SW480 (cell line): ENCODE results near the gene STAT3.
A peak's percentile ranks its signal among the peaks of the same experiment; 100 is the strongest.
"Not testable (repeated sequence)": the region's sequence is repeated elsewhere in the genome, so short reads cannot be mapped to it uniquely, and the experiment has no call there.

Experiments used
- DNase-seq: peaks from one replicate; pipeline ENCODE4 v3.0.0-alpha.2; 2016; ENCODE audit warnings: low spot score

The STAT3 gene

DNA sequence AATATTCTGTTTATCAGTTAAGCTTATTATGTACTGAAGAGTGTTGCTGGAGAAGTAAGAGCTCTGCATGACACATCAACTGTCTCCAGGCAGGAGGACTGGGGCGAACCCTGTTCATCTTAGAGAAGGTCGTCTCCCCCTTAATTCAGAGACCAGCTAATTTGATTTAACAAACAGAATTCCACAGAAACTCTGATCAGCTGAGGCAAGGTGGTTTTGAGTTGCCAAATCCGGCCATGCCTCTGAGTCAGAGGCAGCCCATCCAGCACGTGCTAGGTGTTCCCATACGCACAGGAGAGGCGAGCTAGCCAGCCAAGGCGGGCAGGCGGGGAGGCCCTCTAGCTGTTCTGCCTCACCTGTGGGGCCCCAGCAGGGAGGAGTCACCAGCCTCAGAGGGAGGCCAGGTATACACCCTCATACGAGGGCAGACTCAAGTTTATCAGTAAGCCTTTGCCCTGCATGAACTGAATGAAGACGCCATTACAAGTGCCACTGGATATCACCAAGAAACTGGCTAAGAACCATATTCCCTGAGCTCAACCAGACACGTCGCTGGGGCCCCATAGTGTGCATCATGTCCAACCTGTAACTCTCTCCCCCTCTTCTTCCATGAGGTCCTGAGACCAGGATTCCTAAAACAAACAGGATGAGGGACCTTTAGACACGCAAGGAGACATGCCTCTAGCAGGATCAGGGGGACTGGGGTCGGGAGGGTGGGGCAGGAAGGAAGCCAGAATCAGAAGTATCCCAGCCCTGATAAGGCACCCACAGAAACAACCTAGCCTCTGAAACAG is 74.3 kb downstream of the STAT3 start:
- DNase-seq, result no peak

DNA sequence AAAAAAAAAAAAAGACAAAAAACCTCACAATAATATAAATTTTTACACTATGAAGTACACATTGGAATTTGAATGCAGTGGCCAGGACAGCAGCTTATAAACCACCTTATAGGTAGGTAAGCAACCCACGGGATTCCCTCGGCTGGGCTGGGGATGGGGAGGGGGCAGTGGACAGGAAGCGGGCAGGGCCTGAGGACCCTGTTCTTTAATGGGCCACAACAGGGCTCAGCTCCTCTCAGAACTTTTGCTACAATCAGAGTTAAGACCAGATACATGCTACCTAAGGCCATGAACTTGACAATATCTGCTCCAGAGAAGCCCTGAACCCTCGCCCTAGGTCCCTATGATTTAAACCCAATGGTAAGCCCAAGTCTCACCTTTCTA is 74.9 kb downstream of the STAT3 start:
- no peak for DNase-seq

DNA sequence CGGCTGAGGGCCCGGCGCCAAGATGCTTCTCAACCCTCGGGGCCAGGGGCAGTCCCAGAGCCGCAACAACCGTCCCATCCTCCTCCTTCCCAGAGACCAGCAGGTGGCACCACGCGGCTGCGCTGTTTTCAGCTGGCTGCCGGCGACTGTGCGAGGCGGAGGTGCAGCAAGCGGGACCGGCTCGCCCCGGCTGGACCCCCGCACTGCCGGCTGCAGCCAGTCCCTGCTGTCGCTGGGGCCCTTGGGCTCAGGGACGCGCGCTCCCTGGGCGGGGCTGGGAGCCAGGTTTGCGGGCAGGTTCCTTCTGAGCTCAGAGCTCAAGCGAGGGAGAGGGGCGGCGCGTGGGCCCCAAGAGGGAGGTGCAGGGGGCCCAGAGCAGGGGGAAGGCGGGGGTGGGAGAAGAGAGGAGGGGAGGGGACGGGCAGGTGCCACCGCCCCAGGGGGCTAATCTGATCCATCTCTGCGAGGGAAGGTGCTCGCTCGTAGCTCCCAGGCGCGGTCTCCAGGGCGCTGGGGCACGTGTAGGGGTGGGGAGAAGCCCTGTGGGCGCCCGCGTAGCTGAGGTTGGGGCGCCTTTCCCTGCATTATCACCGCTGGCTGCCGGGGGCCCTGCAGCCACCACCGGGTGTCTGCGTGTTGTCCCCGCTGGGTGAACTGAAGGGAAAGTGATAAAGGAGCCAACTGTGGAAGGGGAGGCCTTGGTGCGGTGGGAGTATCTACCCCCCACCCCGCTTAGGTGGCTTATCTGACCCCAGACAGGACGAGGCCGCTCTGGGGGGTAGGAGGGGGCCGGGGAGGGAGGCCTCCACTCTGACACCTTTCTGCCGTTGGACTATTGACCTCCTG is 75.7 kb downstream of the STAT3 start:
- peak; percentile 63 for DNase-seq

DNA sequence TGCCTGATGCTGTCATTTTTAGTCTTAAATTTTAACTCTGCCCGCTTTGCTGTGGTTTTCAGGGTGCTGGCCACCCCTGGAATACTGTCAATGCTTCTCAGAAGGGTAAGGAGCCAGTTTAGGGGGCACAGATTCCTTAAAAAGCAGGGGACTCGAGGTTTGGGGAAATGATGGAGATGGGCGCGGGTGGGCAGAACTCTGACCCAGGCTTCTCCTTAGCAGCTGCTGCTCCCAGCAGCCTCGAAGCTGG is 76.3 kb downstream of the STAT3 start:
- no peak for DNase-seq

DNA sequence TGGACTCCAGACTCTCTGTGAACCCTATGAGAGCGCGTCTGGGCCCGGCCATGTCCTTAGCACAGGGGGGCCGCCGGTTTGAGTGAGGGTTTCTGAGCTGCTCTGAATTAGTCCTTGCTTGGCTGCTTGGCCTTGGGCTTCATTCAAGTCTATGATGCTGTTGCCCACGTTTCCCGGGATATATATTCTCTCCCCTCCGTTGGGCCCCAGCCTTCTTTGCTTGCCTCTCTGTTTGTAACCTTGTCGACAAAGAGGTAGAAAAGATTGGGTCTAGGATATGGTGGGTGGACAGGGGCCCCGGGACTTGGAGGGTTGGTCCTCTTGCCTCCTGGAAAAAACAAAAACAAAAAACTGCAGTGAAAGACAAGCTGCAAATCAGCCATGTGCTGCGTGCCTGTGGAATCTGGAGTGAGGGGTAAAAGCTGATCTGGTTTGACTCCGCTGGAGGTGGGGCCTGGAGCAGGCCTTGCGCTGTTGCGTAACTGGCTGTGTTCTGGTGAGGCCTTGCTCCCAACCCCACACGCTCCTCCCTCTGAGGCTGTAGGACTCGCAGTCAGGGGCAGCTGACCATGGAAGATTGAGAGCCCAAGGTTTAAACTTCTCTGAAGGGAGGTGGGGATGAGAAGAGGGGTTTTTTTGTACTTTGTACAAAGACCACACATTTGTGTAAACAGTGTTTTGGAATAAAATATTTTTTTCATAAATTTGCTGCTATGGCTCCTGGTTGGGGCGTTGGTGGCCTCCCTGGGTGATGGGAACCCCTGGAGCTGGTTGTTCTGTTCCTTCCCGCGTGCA is 76.8 kb downstream of the STAT3 start:
- DNase-seq, result no peak

DNA sequence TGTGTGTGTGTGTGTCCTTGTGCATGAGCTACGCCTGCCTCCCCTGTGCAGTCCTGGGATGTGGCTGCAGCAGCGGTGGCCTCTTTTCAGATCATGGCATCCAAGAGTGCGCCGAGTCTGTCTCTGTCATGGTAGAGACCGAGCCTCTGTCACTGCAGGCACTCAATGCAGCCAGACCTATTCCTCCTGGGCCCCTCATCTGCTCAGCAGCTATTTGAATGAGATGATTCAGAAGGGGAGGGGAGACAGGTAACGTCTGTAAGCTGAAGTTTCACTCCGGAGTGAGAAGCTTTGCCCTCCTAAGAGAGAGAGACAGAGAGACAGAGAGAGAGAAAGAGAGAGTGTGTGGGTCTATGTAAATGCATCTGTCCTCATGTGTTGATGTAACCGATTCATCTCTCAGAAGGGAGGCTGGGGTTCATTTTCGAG is 77.4 kb downstream of the STAT3 start:
- DNase-seq, result no peak

DNA sequence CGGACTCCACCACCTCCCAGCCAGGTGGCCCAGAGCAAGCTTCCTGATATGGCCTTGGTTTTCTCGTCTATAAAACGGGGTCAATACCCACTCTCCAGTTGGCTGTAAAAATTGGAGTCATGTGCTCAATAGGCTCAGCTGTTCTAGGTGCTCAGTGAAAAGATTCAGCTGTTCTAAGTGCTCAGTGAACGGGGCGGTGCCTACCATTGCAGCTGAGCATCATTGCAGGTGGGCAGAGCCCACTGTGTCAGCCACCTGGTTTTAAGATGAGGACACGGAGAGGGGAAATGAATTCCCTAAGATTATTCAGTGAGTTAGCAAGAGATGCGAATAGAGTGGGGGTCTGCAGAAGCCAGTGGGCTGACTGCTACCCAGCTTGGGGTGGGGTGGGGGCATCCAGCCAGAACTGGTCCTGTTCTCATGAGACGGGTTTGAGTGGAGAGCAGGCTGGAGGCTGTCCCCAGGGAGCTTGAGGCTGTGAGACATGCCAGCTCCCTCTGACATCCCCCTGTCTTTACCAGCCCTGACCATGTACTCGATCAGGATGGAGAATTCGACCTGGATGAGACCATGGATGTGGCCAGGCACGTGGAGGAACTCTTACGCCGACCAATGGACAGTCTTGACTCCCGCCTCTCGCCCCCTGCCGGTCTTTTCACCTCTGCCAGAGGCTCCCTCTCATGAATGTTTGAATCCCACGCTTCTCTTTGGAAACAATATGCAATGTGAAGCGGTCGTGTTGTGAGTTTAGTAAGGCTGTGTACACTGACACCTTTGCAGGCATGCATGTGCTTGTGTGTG is 78.1 kb downstream of the STAT3 start:
- no peak for DNase-seq

DNA sequence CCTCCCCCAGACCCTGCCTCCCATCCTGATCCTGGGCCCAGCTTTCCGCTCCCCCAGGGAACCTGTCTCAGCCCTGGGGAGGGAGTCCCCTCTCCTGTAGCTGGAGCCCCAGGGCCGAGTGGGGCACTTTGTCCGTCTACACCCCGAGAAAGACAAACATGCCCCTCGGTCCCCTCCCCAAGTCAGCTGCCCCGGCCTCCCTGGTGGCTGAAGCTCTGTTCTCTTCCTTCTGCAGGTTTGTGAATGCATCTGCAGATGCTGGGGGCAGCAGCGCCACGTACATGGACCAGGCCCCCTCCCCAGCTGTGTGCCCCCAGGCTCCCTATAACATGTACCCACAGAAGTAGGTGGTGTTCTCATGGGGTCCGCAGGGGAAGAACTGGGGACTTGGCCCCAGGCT is 79.1 kb downstream of the STAT3 start:
- no peak for DNase-seq

DNA sequence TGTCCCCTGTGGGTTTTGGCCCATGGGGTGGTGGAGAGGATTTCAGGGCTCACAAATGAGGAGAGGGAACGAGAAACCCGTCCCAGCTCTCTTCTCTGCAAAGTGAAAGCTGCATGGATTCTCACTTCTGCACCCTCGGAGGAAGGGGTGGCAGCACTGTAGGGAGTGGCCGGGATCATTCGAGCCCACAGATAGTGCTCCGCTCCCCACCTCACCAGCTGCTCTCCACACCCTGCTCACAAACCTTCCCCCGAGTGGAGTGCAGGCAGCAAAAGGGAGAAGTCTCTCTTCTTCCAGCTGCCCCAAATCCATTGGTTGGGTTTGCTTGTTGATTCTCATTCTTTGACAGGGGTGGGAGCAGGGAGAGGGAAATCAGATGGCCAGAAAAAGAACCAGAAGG is 79.8 kb downstream of the STAT3 start:
- DNase-seq, result no peak

DNA sequence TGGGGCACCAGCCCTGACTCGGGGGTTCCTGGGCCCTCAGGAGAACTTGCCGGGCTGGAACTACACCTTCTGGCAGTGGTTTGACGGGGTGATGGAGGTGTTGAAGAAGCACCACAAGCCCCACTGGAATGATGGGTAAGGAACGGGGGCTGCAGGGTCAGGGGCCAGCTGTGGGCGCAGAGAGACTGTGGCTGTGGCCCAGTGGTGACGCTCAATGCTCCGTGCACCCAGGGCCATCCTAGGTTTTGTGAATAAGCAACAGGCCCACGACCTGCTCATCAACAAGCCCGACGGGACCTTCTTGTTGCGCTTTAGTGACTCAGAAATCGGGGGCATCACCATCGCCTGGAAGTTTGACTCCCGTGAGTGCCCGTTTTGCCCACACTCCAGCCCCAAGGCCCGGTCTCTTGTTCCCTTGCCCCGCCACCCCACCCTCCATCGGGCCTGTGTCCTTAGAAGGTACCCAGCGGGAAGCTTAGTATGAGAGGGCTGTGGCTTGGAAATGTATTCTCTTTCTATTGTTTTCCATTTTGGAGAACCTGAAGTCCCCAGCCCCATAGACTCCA is 80.8 kb downstream of the STAT3 start:
- no peak for DNase-seq

DNA sequence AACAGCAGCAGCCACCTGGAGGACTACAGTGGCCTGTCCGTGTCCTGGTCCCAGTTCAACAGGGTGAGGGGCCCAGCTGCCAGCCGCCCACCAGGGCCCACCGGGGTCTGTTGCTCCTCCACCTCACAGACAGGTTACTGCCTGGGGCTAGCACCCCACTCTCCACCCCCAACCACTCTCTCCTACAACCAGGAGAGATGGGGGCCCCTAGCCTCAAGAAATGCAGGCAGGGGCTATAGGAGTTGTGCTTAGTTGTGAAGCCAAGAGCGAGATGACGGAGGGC is 81.9 kb downstream of the STAT3 start:
- DNase-seq, result no peak

DNA sequence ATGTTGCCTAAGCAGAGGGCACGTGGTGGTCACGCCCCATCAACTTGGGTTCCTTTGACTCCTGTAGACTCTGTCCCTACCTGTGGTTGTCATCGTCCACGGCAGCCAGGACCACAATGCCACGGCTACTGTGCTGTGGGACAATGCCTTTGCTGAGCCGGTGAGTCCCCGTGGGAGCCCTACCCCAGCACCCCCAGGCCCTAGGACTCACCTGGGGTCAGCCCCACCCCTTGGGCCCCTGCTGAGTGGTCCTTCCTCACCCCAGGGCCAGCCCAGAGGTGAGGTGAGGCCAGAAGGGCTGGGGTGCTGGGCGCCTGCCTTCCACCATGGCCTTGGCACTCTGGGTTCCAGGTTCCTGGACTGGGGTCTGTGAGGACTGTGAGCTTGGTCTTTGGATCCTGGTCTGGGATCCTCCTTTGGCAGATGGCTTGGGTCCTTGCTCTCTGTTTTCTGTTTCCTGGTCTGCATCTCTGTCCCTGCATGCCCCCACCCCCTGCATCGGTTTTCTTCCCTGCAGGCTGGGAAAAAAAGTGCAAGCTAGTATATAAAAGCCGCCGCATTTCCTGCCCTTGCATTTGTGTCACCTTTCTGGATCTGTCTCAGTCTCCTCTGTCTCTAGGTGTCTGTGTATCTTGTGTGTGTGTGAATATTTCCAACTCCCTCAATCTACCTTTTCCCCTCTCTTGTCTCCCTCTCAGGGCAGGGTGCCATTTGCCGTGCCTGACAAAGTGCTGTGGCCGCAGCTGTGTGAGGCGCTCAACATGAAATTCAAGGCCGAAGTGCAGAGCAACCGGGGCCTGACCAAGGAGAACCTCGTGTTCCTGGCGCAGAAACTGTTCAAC is 82.5 kb downstream of the STAT3 start:
- DNase-seq, result no peak

DNA sequence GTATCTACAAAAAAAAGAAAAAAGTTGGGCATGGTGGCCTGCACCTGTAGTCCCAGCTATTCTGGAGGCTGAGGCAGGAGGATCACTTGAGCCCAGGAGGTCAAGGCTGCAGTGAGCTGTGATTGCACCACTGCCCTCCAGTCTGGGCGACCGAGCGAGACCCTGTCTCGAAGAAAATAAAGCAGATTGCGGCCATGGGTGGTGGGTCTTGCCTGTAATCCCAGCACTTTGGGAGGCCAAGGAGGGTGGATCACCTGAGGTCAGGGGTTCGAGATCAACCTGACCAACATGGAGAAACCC is 83.3 kb downstream of the STAT3 start:
- not testable (repeated sequence) for DNase-seq

DNA sequence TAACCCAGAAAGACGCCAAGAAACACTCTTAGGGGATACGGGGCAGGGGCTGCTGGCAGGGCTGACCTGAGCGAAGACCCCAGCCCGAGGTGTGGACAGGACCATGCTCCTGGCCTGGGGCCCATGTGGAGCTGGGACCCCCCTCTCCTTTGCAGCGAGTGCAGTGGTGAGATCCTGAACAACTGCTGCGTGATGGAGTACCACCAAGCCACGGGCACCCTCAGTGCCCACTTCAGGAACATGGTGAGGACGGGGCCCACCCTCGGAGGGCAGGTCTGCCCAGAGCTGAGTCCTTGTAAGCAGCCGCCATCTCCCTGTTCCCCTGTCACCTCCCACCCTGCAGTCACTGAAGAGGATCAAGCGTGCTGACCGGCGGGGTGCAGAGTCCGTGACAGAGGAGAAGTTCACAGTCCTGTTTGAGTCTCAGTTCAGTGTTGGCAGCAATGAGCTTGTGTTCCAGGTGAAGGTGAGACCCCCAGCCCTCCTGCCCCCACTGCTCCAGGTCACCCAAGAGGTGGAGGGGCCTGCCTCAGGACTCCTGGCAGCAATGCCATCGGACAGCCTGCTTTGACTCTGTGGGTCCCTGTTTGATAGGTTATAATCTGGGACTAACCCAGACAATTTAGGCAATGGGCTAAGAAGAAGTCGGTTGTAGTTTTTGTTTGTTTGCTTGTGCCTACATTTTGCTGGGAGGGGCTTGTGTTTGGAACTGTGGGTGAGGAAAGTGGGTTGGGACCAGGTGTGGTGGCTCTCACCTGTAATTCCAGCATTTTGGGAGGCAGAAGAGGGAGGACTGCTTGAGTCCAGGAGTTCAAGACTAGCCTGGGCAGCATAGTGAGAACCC is 83.8 kb downstream of the STAT3 start:
- no peak for DNase-seq

DNA sequence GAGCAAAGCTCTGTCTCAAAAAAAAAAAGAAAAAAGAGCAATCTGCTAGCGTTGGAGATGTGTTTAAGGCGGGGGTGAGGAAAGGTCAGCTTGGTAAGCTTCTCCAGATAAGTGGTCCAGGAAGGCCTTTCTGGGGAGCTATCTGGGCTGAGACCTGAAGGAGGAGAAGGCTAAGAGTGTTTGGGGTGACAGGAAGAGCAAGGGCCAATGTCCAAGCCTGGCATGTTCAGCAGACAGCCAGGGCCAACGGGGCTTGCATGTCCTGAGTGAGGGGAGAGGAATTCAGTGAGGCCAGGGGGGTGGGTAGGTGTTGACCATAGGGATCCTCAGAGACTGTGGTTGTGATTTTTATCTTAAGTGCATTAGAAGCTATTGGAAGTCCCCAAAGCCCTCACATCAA is 84.5 kb downstream of the STAT3 start:
- no peak for DNase-seq

DNA sequence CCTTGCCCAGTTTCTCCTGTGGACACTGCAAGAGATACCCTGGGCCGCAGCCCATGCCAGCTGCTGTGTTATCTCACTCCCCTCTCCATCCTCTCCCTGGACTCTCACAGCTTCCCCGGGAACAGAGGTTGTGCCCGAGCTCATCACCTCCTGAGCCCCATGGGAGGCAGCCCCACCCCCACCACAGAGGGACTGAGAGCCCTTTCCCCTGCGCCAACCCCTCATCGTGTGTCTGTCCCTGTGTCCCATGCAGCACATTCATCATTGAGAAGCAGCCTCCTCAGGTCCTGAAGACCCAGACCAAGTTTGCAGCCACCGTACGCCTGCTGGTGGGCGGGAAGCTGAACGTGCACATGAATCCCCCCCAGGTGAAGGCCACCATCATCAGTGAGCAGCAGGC is 87.2 kb downstream of the STAT3 start:
- no peak for DNase-seq

DNA sequence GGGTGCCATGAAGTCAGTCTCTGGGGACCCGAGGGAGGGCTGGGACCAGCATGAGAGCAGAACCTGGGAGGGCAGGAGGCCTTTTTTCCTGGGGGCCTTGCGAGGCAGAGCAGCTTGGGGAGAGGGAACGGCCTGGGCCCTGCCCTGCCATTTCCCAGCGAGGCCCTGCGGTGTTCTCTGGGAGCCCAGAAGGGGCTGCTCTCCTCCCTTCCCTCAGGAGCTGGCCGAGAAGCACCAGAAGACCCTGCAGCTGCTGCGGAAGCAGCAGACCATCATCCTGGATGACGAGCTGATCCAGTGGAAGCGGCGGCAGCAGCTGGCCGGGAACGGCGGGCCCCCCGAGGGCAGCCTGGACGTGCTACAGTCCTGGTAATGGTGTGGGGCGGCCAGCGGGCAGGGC is 88.3 kb downstream of the STAT3 start:
- DNase-seq, result not testable (repeated sequence)

DNA sequence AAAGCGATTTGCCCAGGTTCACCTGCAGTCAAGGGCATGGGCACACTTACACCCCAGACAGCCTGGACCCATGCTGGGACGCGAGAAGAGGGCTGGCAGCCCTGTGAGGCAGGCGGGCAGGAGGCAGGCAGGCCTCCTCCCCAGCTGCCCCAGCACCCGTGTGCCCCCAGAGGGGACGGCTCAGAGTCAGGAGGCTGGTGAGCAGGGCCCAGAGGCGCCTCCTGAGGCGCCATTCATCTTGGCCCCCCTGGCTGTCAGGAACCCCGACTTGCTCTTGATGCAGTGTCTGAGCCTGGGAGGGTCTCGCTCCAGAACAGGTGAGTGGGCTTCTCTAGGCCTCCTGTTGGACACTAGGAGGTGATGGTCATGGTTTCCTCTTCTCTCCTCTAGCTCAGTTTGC is 88.9 kb downstream of the STAT3 start:
- DNase-seq, result not testable (repeated sequence)

DNA sequence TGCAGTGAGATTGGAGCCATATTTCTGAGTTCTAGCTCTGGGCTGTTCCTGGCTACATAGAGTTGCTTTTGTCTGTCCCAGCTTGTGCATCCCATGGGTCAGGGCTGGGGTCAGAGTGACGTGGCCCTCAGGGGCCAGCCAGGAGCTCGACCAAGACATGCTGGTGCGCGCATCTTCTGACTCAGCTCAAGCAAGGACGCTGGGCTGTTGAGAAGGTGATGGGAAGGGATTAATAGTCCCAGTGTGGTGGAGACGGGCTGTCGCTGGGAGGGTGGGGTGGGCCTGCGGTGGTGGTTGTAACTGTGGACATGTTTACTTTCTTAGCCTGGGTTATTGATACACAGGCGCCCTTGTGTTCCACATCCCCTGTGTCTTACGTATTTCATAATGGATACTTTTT is 90.5 kb downstream of the STAT3 start:
- not testable (repeated sequence) for DNase-seq

DNA sequence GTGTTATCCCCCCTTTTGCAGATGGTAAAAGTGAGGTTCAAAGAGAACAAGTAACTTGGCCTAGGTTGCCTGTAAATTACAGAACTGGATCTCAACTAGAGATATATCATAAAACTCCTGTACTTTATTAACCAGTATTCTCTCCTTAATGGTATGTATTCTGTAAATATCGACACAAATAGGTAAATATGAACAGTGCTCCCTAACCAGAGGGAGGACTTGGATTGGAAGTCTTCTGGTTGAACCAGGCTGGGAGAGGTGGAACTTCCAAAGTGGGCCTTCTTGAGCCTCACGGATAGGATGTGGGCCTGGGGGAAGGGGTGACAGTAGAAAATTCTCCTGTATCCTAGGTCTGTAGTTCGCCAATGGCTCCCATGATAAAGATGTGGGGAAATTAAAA is 92.2 kb downstream of the STAT3 start:
- DNase-seq, result no peak
